Stimulated activated effector memory CD8-positive, alpha-beta T cell treated with anti-CD3 and anti-CD28 coated beads, Interleukin-12 subunit alpha, Interleukin-12 subunit beta, amount 100 ng/mL, for 72 hours (primary cell): ENCODE results near the gene ALDH5A1.

ENCODE experiments used
- ATAC-seq: fragments of 150-1000 bp; cut with Tn5 transposase; 2 replicates; pipeline ENCODE4 v1.10.0; 2021
- DNase-seq, 2 donors: peaks; one replicate each; pipeline ENCODE4 v3.0.0; 2021 to 2022; ENCODE audit warnings: low spot score in 2 of 2
- H3K27ac Mint-ChIP-seq: one replicate; pipeline ENCODE4 v1.8.0; 2022; ENCODE audit warnings: mild to moderate bottlenecking, mixed read lengths
- H3K36me3 Mint-ChIP-seq: one replicate; pipeline ENCODE4 v1.8.0; 2022; ENCODE audit warnings: mild to moderate bottlenecking, mixed read lengths
- H3K4me1 Mint-ChIP-seq: one replicate; pipeline ENCODE4 v1.8.0; 2022; ENCODE audit warnings: mixed read lengths
- H3K4me3 Mint-ChIP-seq: one replicate; pipeline ENCODE4 v1.8.0; 2022; ENCODE audit warnings: mild to moderate bottlenecking, mixed read lengths
- H3K9me3 Mint-ChIP-seq: one replicate; pipeline ENCODE4 v1.8.0; 2022; ENCODE audit warnings: mixed read lengths

The ALDH5A1 gene

GRCh38 chr6:24494821-24495795 lies at the start of gene ALDH5A1:
ALDH5A1 (plus strand) TSS chr6:24494969; CDS start chr6:24494997, 28 bp downstream.
- H3K4me1 Mint-ChIP-seq, result peaks cover 29% of the 10 kb centered on the region
- DNase-seq (peak; percentile 57 to 89), ATAC-seq (peak; percentile 87)
- peaks cover 3% of the 10 kb centered on the region for H3K9me3 Mint-ChIP-seq
- H3K4me3 Mint-ChIP-seq, result peak within 1 kb of the TSS; percentile 77
- peak within 1 kb of the TSS; percentile 24 for H3K27ac Mint-ChIP-seq
- H3K36me3 Mint-ChIP-seq, result no peaks in the 10 kb centered on the region

GRCh38 chr6:24445704-24446103 lies 49.1 kb upstream of the ALDH5A1 start:
- ATAC-seq, result no peak
- H3K9me3 Mint-ChIP-seq, result no peaks in the 10 kb centered on the region
- no peaks in the 10 kb centered on the region for H3K36me3 Mint-ChIP-seq
- no peak overlapping the region for H3K4me3 Mint-ChIP-seq
- DNase-seq, result no peak
- H3K27ac Mint-ChIP-seq, result no peak overlapping the region
- H3K4me1 Mint-ChIP-seq, result no peaks in the 10 kb centered on the region

- H3K9me3 Mint-ChIP-seq, result no peaks in the 10 kb centered on the region
- H3K36me3 Mint-ChIP-seq, result no peaks in the 10 kb centered on the region
- no peaks in the 10 kb centered on the region for H3K4me1 Mint-ChIP-seq
- ATAC-seq (no peak), DNase-seq (no peak)
- H3K27ac Mint-ChIP-seq, result no peak overlapping the region
- no peak overlapping the region for H3K4me3 Mint-ChIP-seq
Observed at GRCh38 chr6:24446670-24447069, 48.1 kb upstream of the ALDH5A1 start.

GRCh38 chr6:24448396-24448795 lies 46.4 kb upstream of the ALDH5A1 start:
- ATAC-seq, result no peak
- no peak overlapping the region for H3K4me3 Mint-ChIP-seq
- no peaks in the 10 kb centered on the region for H3K9me3 Mint-ChIP-seq
- H3K36me3 Mint-ChIP-seq, result no peaks in the 10 kb centered on the region
- no peaks in the 10 kb centered on the region for H3K4me1 Mint-ChIP-seq
- DNase-seq, result no peak
- H3K27ac Mint-ChIP-seq, result no peak overlapping the region

GRCh38 chr6:24448828-24449525 lies 45.8 kb upstream of the ALDH5A1 start:
- H3K4me3 Mint-ChIP-seq, result no peak overlapping the region
- no peak for ATAC-seq

GRCh38 chr6:24451581-24452388 lies 43.0 kb upstream of the ALDH5A1 start:
- no peak for DNase-seq
- Mint-ChIP-seq H3K36me3 (no peaks in the 10 kb centered on the region), H3K9me3 (no peaks in the 10 kb centered on the region), H3K4me1 (no peaks in the 10 kb centered on the region), H3K4me3 (no peak overlapping the region), H3K27ac (no peak overlapping the region)
- ATAC-seq, result no peak

More at GRCh38 chr6:24448828-24449525, 45.8 kb upstream of the ALDH5A1 start:
- H3K27ac Mint-ChIP-seq, result no peak overlapping the region
- no peaks in the 10 kb centered on the region for H3K4me1 Mint-ChIP-seq
- H3K9me3 Mint-ChIP-seq, result no peaks in the 10 kb centered on the region
- no peak for DNase-seq
- H3K36me3 Mint-ChIP-seq, result no peaks in the 10 kb centered on the region

GRCh38 chr6:24453921-24454320 lies 40.8 kb upstream of the ALDH5A1 start:
- Mint-ChIP-seq H3K9me3 (no peaks in the 10 kb centered on the region), H3K27ac (no peak overlapping the region), H3K36me3 (no peaks in the 10 kb centered on the region), H3K4me3 (no peak overlapping the region), H3K4me1 (no peaks in the 10 kb centered on the region)
- no peak for DNase-seq
- ATAC-seq, result no peak

GRCh38 chr6:24454452-24454851 lies 40.3 kb upstream of the ALDH5A1 start:
- Mint-ChIP-seq H3K36me3 (no peaks in the 10 kb centered on the region), H3K27ac (no peak overlapping the region), H3K9me3 (no peaks in the 10 kb centered on the region), H3K4me3 (no peak overlapping the region), H3K4me1 (no peaks in the 10 kb centered on the region)
- DNase-seq (no peak), ATAC-seq (no peak)

GRCh38 chr6:24455061-24455460 lies 39.7 kb upstream of the ALDH5A1 start:
- H3K36me3 Mint-ChIP-seq, result no peaks in the 10 kb centered on the region
- H3K9me3 Mint-ChIP-seq, result no peaks in the 10 kb centered on the region
- no peaks in the 10 kb centered on the region for H3K4me1 Mint-ChIP-seq
- no peak overlapping the region for H3K4me3 Mint-ChIP-seq
- ATAC-seq (no peak), DNase-seq (no peak)
- H3K27ac Mint-ChIP-seq, result no peak overlapping the region

GRCh38 chr6:24458134-24458533 lies 36.6 kb upstream of the ALDH5A1 start:
- Mint-ChIP-seq H3K4me3 (no peak overlapping the region), H3K4me1 (no peaks in the 10 kb centered on the region), H3K9me3 (no peaks in the 10 kb centered on the region), H3K27ac (no peak overlapping the region), H3K36me3 (no peaks in the 10 kb centered on the region)
- ATAC-seq, result no peak
- no peak for DNase-seq

GRCh38 chr6:24458941-24459340 lies 35.8 kb upstream of the ALDH5A1 start:
- no peak for ATAC-seq
- Mint-ChIP-seq H3K36me3 (no peaks in the 10 kb centered on the region), H3K4me1 (no peaks in the 10 kb centered on the region), H3K4me3 (no peak overlapping the region), H3K27ac (no peak overlapping the region), H3K9me3 (no peaks in the 10 kb centered on the region)
- no peak for DNase-seq

GRCh38 chr6:24460966-24461365 lies 33.8 kb upstream of the ALDH5A1 start:
- H3K9me3 Mint-ChIP-seq, result no peaks in the 10 kb centered on the region
- no peak overlapping the region for H3K4me3 Mint-ChIP-seq
- H3K4me1 Mint-ChIP-seq, result no peaks in the 10 kb centered on the region
- no peak for ATAC-seq
- H3K36me3 Mint-ChIP-seq, result no peaks in the 10 kb centered on the region
- no peak for DNase-seq
- H3K27ac Mint-ChIP-seq, result no peak overlapping the region

- DNase-seq, result no peak
- Mint-ChIP-seq H3K9me3 (no peaks in the 10 kb centered on the region), H3K27ac (no peak overlapping the region), H3K4me3 (no peak overlapping the region), H3K36me3 (no peaks in the 10 kb centered on the region), H3K4me1 (no peaks in the 10 kb centered on the region)
- no peak for ATAC-seq
Observed at GRCh38 chr6:24464253-24465038, 30.3 kb upstream of the ALDH5A1 start.

GRCh38 chr6:24469811-24470210 lies 25.0 kb upstream of the ALDH5A1 start:
- ATAC-seq (no peak), DNase-seq (no peak)
- Mint-ChIP-seq H3K27ac (no peak overlapping the region), H3K36me3 (no peaks in the 10 kb centered on the region), H3K4me3 (no peak overlapping the region), H3K4me1 (no peaks in the 10 kb centered on the region), H3K9me3 (no peaks in the 10 kb centered on the region)
